ENCODE results near the gene NRXN2.

The NRXN2 gene

DNA sequence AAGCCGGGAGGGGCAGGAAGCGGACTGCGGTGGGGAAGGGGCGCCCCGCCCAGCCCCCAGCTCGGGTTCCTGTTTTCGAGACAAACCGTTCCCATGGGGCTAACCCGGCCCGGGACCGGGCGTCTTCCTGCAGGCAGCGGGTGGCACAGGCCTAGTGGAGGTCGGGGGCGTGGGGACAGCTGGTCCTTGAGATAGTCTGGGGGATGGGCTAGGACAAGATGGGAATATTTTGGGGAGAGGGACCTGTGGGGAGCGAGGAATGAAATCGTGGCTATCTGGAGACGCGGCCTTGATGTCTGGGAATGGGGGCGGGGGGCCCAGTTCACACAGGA is 22.2 kb upstream of the NRXN2 start (continued):
- TF ChIP-seq KLF1 (tag by site-specific recombination; IDR thresholded peaks at IDR 0.05) (peak; percentile 92), ZNF48 (tag by site-specific recombination; IDR thresholded peaks at IDR 0.05) (no peak), GLIS1 (tag by site-specific recombination; IDR thresholded peaks at IDR 0.05) (peak; percentile 26; the same call in 1 of the 2 replicates), MEIS1 (CRISPR knock-in tag; IDR thresholded peaks at IDR 0.05; ENCODE audit: borderline replicate concordance) (no peak), ZXDB (tag by site-specific recombination; IDR thresholded peaks at IDR 0.05) (no peak), REPIN1 (tag by site-specific recombination; IDR thresholded peaks at IDR 0.05; ENCODE audit: low read depth) (no peak), ZNF169 (tag by site-specific recombination; IDR thresholded peaks at IDR 0.05) (no peak), ZNF157 (tag by site-specific recombination; IDR thresholded peaks at IDR 0.05) (no peak), ZNF335 (tag by site-specific recombination; conservative IDR thresholded peaks at IDR 0.05) (peak; percentile 34), ZNF555 (tag by site-specific recombination; conservative IDR thresholded peaks at IDR 0.05) (no peak), YY2 (tag by site-specific recombination; IDR thresholded peaks at IDR 0.05) (no peak), ZNF133 (tag by site-specific recombination; IDR thresholded peaks at IDR 0.05) (no peak), MYNN (tag by site-specific recombination; IDR thresholded peaks at IDR 0.05; ENCODE audit: borderline replicate concordance) (no peak), ZNF112 (tag by site-specific recombination; IDR thresholded peaks at IDR 0.05) (no peak), ZBTB8A (tag by site-specific recombination; IDR thresholded peaks at IDR 0.05) (peak; percentile 34; the same call in 1 of the 2 replicates), ZNF366 (tag by site-specific recombination; conservative IDR thresholded peaks at IDR 0.05) (no peak), ZNF138 (tag by site-specific recombination; IDR thresholded peaks at IDR 0.05; ENCODE audit: borderline replicate concordance) (no peak), GLI4 (tag by site-specific recombination; IDR thresholded peaks at IDR 0.05) (no peak), ZNF792 (tag by site-specific recombination; IDR thresholded peaks at IDR 0.05) (no peak), ZNF529 (tag by site-specific recombination; IDR thresholded peaks at IDR 0.05; ENCODE audit: insufficient replicate concordance) (no peak), ZNF132 (tag by site-specific recombination; IDR thresholded peaks at IDR 0.05; ENCODE audit: borderline replicate concordance) (no peak), GLI2 (tag by site-specific recombination; IDR thresholded peaks at IDR 0.05; ENCODE audit: borderline replicate concordance, low read depth) (no peak), ZSCAN23 (tag by site-specific recombination; IDR thresholded peaks at IDR 0.05) (no peak), ZNF174 (tag by site-specific recombination; IDR thresholded peaks at IDR 0.05) (no peak), SALL2 (tag by site-specific recombination; IDR thresholded peaks at IDR 0.05; ENCODE audit: borderline replicate concordance) (no peak), SCRT2 (tag by site-specific recombination; IDR thresholded peaks at IDR 0.05) (no peak), ZNF664 (tag by site-specific recombination; IDR thresholded peaks at IDR 0.05) (no peak), ZNF426 (tag by site-specific recombination; IDR thresholded peaks at IDR 0.05) (no peak)
- TF ChIP-seq, protein P1, sequence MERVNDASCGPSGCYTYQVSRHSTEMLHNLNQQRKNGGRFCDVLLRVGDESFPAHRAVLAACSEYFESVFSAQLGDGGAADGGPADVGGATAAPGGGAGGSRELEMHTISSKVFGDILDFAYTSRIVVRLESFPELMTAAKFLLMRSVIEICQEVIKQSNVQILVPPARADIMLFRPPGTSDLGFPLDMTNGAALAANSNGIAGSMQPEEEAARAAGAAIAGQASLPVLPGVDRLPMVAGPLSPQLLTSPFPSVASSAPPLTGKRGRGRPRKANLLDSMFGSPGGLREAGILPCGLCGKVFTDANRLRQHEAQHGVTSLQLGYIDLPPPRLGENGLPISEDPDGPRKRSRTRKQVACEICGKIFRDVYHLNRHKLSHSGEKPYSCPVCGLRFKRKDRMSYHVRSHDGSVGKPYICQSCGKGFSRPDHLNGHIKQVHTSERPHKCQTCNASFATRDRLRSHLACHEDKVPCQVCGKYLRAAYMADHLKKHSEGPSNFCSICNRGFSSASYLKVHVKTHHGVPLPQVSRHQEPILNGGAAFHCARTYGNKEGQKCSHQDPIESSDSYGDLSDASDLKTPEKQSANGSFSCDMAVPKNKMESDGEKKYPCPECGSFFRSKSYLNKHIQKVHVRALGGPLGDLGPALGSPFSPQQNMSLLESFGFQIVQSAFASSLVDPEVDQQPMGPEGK (tag by site-specific recombination; IDR thresholded peaks at IDR 0.05) = peak; percentile 70
- TF ChIP-seq, protein P2, sequence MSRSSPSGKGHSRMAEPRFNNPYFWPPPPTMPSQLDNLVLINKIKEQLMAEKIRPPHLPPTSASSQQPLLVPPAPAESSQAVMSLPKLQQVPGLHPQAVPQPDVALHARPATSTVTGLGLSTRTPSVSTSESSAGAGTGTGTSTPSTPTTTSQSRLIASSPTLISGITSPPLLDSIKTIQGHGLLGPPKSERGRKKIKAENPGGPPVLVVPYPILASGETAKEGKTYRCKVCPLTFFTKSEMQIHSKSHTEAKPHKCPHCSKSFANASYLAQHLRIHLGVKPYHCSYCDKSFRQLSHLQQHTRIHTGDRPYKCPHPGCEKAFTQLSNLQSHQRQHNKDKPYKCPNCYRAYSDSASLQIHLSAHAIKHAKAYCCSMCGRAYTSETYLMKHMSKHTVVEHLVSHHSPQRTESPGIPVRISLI (tag by site-specific recombination; IDR thresholded peaks at IDR 0.05) = no peak
- TF ChIP-seq, protein P3, sequence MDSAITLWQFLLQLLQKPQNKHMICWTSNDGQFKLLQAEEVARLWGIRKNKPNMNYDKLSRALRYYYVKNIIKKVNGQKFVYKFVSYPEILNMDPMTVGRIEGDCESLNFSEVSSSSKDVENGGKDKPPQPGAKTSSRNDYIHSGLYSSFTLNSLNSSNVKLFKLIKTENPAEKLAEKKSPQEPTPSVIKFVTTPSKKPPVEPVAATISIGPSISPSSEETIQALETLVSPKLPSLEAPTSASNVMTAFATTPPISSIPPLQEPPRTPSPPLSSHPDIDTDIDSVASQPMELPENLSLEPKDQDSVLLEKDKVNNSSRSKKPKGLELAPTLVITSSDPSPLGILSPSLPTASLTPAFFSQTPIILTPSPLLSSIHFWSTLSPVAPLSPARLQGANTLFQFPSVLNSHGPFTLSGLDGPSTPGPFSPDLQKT (IDR thresholded peaks at IDR 0.05; ENCODE audit: borderline replicate concordance, low read depth, low read length) = no peak
- TF ChIP-seq, protein P4, sequence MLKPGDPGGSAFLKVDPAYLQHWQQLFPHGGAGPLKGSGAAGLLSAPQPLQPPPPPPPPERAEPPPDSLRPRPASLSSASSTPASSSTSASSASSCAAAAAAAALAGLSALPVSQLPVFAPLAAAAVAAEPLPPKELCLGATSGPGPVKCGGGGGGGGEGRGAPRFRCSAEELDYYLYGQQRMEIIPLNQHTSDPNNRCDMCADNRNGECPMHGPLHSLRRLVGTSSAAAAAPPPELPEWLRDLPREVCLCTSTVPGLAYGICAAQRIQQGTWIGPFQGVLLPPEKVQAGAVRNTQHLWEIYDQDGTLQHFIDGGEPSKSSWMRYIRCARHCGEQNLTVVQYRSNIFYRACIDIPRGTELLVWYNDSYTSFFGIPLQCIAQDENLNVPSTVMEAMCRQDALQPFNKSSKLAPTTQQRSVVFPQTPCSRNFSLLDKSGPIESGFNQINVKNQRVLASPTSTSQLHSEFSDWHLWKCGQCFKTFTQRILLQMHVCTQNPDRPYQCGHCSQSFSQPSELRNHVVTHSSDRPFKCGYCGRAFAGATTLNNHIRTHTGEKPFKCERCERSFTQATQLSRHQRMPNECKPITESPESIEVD (tag by site-specific recombination; IDR thresholded peaks at IDR 0.05) = no peak
- TF ChIP-seq, protein P5, sequence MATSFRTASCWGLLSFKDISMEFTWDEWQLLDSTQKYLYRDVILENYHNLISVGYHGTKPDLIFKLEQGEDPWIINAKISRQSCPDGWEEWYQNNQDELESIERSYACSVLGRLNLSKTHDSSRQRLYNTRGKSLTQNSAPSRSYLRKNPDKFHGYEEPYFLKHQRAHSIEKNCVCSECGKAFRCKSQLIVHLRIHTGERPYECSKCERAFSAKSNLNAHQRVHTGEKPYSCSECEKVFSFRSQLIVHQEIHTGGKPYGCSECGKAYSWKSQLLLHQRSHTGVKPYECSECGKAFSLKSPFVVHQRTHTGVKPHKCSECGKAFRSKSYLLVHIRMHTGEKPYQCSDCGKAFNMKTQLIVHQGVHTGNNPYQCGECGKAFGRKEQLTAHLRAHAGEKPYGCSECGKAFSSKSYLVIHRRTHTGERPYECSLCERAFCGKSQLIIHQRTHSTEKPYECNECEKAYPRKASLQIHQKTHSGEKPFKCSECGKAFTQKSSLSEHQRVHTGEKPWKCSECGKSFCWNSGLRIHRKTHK (tag by site-specific recombination; IDR thresholded peaks at IDR 0.05) = no peak
- TF ChIP-seq, protein P6, sequence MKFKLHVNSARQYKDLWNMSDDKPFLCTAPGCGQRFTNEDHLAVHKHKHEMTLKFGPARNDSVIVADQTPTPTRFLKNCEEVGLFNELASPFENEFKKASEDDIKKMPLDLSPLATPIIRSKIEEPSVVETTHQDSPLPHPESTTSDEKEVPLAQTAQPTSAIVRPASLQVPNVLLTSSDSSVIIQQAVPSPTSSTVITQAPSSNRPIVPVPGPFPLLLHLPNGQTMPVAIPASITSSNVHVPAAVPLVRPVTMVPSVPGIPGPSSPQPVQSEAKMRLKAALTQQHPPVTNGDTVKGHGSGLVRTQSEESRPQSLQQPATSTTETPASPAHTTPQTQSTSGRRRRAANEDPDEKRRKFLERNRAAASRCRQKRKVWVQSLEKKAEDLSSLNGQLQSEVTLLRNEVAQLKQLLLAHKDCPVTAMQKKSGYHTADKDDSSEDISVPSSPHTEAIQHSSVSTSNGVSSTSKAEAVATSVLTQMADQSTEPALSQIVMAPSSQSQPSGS (tag by site-specific recombination; IDR thresholded peaks at IDR 0.05; ENCODE audit: low read depth) = no peak
